ENCODE data around the gene MISP. TPM values are rescaled to one million over a fixed set of nuclear protein-coding genes. Genes with fewer than 3 reads are reported as not detected.

The MISP gene
- polyA plus RNA-seq, 2 donors: 0.08 to 0.11 TPM

- Histone ChIP-seq H3K27ac (ENCODE audit: low read depth in 2 of 2, low read length in 1 of 2) (no peak overlapping the region), H3K4me3 (ENCODE audit: low read depth in 1 of 2, low read length in 2 of 2) (no peak overlapping the region), H3K4me1 (ENCODE audit: control insufficient read depth in 2 of 2, insufficient read depth in 2 of 2, low read length in 1 of 2) (peaks cover 6 to 16% of the 10 kb centered on the region in 2 donors), H3K27me3 (ENCODE audit: control insufficient read depth in 1 of 2, insufficient read depth in 2 of 2, low read length in 2 of 2) (no peaks in the 10 kb centered on the region), H3K36me3 (ENCODE audit: control insufficient read depth in 2 of 2, insufficient read depth in 2 of 2, low read length in 1 of 2) (peaks cover 22 to 74% of the 10 kb centered on the region in 2 donors), H3K9me3 (ENCODE audit: control insufficient read depth in 2 of 2, insufficient read depth in 1 of 2, low read depth in 1 of 2, low read length in 1 of 2) (no peaks in the 10 kb centered on the region)
- WGBS, 2 donors: 76 to 83% methylated on average over 34 of the region's 34 CpGs
Observed at GRCh38 chr19:806815-807421, 56.0 kb downstream of the MISP start.

GRCh38 chr19:807627-808422 lies 56.9 kb downstream of the MISP start:
- Histone ChIP-seq H3K4me1 (ENCODE audit: control insufficient read depth in 2 of 2, insufficient read depth in 2 of 2, low read length in 1 of 2) (peaks cover 0 to 9% of the 10 kb centered on the region in 2 donors), H3K27ac (ENCODE audit: low read depth in 2 of 2, low read length in 1 of 2) (no peak overlapping the region), H3K4me3 (ENCODE audit: low read depth in 1 of 2, low read length in 2 of 2) (no peak overlapping the region), H3K36me3 (ENCODE audit: control insufficient read depth in 2 of 2, insufficient read depth in 2 of 2, low read length in 1 of 2) (peaks cover 22 to 77% of the 10 kb centered on the region in 2 donors), H3K27me3 (ENCODE audit: control insufficient read depth in 1 of 2, insufficient read depth in 2 of 2, low read length in 2 of 2) (no peaks in the 10 kb centered on the region), H3K9me3 (ENCODE audit: control insufficient read depth in 2 of 2, insufficient read depth in 1 of 2, low read depth in 1 of 2, low read length in 1 of 2) (no peaks in the 10 kb centered on the region)
- 90% methylated on average over 44 of the region's 44 CpGs for WGBS, 2 donors

- Histone ChIP-seq H3K4me1 (ENCODE audit: control insufficient read depth in 2 of 2, insufficient read depth in 2 of 2, low read length in 1 of 2) (peaks cover 0 to 4% of the 10 kb centered on the region in 2 donors), H3K36me3 (ENCODE audit: control insufficient read depth in 2 of 2, insufficient read depth in 2 of 2, low read length in 1 of 2) (peaks cover 21 to 79% of the 10 kb centered on the region in 2 donors)
- WGBS, 2 donors: 90 to 93% methylated on average over 21 to 26 of the region's 26 CpGs
Observed at GRCh38 chr19:808423-808775, 57.5 kb downstream of the MISP start.

GRCh38 chr19:810077-810855 lies 59.4 kb downstream of the MISP start:
- peaks cover 0 to 2% of the 10 kb centered on the region in 2 donors for H3K9me3 ChIP-seq (ENCODE audit: control insufficient read depth in 2 of 2, insufficient read depth in 1 of 2, low read depth in 1 of 2, low read length in 1 of 2)
- WGBS, 2 donors: 83% methylated on average over 30 of the region's 30 CpGs
- peaks cover 0 to 4% of the 10 kb centered on the region in 2 donors for H3K4me1 ChIP-seq (ENCODE audit: control insufficient read depth in 2 of 2, insufficient read depth in 2 of 2, low read length in 1 of 2)
- no peak overlapping the region for H3K4me3 ChIP-seq (ENCODE audit: low read depth in 1 of 2, low read length in 2 of 2)
- no peak overlapping the region for H3K27ac ChIP-seq (ENCODE audit: low read depth in 2 of 2, low read length in 1 of 2)
- peaks cover 6 to 65% of the 10 kb centered on the region in 2 donors for H3K36me3 ChIP-seq (ENCODE audit: control insufficient read depth in 2 of 2, insufficient read depth in 2 of 2, low read length in 1 of 2)
- H3K27me3 ChIP-seq (ENCODE audit: control insufficient read depth in 1 of 2, insufficient read depth in 2 of 2, low read length in 2 of 2): no peaks in the 10 kb centered on the region

More at GRCh38 chr19:808423-808775, 57.5 kb downstream of the MISP start:
- no peaks in the 10 kb centered on the region for H3K9me3 ChIP-seq (ENCODE audit: control insufficient read depth in 2 of 2, insufficient read depth in 1 of 2, low read depth in 1 of 2, low read length in 1 of 2)
- H3K27me3 ChIP-seq (ENCODE audit: control insufficient read depth in 1 of 2, insufficient read depth in 2 of 2, low read length in 2 of 2): no peaks in the 10 kb centered on the region
- no peak overlapping the region for H3K27ac ChIP-seq (ENCODE audit: low read depth in 2 of 2, low read length in 1 of 2)
- H3K4me3 ChIP-seq (ENCODE audit: low read depth in 1 of 2, low read length in 2 of 2): no peak overlapping the region

- 81 to 86% methylated on average over 25 of the region's 25 CpGs for WGBS, 2 donors
- Histone ChIP-seq H3K36me3 (ENCODE audit: control insufficient read depth in 2 of 2, insufficient read depth in 2 of 2, low read length in 1 of 2) (peaks cover 3 to 58% of the 10 kb centered on the region in 2 donors), H3K4me3 (ENCODE audit: low read depth in 1 of 2, low read length in 2 of 2) (no peak overlapping the region)
Observed at GRCh38 chr19:810883-811489, 60.1 kb downstream of the MISP start.

GRCh38 chr19:811506-812048 lies 60.7 kb downstream of the MISP start:
- Histone ChIP-seq H3K4me3 (ENCODE audit: low read depth in 1 of 2, low read length in 2 of 2) (no peak overlapping the region), H3K36me3 (ENCODE audit: control insufficient read depth in 2 of 2, insufficient read depth in 2 of 2, low read length in 1 of 2) (peaks cover 3 to 52% of the 10 kb centered on the region in 2 donors)
- 90% methylated on average over 20 of the region's 20 CpGs for WGBS, 2 donors

More at GRCh38 chr19:810883-811489, 60.1 kb downstream of the MISP start:
- Histone ChIP-seq H3K9me3 (ENCODE audit: control insufficient read depth in 2 of 2, insufficient read depth in 1 of 2, low read depth in 1 of 2, low read length in 1 of 2) (peaks cover 0 to 2% of the 10 kb centered on the region in 2 donors), H3K4me1 (ENCODE audit: control insufficient read depth in 2 of 2, insufficient read depth in 2 of 2, low read length in 1 of 2) (no peaks in the 10 kb centered on the region), H3K27ac (ENCODE audit: low read depth in 2 of 2, low read length in 1 of 2) (no peak overlapping the region), H3K27me3 (ENCODE audit: control insufficient read depth in 1 of 2, insufficient read depth in 2 of 2, low read length in 2 of 2) (no peaks in the 10 kb centered on the region)

GRCh38 chr19:812049-812746 lies 61.3 kb downstream of the MISP start:
- H3K9me3 ChIP-seq (ENCODE audit: control insufficient read depth in 2 of 2, insufficient read depth in 1 of 2, low read depth in 1 of 2, low read length in 1 of 2): peaks cover 0 to 2% of the 10 kb centered on the region in 2 donors
- peaks cover 3 to 45% of the 10 kb centered on the region in 2 donors for H3K36me3 ChIP-seq (ENCODE audit: control insufficient read depth in 2 of 2, insufficient read depth in 2 of 2, low read length in 1 of 2)
- 91 to 92% methylated on average over 74 to 80 of the region's 80 CpGs for WGBS, 2 donors
- H3K4me3 ChIP-seq (ENCODE audit: low read depth in 1 of 2, low read length in 2 of 2): no peak overlapping the region
- no peaks in the 10 kb centered on the region for H3K4me1 ChIP-seq (ENCODE audit: control insufficient read depth in 2 of 2, insufficient read depth in 2 of 2, low read length in 1 of 2)
- no peak overlapping the region for H3K27ac ChIP-seq (ENCODE audit: low read depth in 2 of 2, low read length in 1 of 2)
- no peaks in the 10 kb centered on the region for H3K27me3 ChIP-seq (ENCODE audit: control insufficient read depth in 1 of 2, insufficient read depth in 2 of 2, low read length in 2 of 2)

More at GRCh38 chr19:811506-812048, 60.7 kb downstream of the MISP start:
- no peaks in the 10 kb centered on the region for H3K27me3 ChIP-seq (ENCODE audit: control insufficient read depth in 1 of 2, insufficient read depth in 2 of 2, low read length in 2 of 2)
- no peaks in the 10 kb centered on the region for H3K4me1 ChIP-seq (ENCODE audit: control insufficient read depth in 2 of 2, insufficient read depth in 2 of 2, low read length in 1 of 2)
- H3K27ac ChIP-seq (ENCODE audit: low read depth in 2 of 2, low read length in 1 of 2): no peak overlapping the region
- peaks cover 0 to 2% of the 10 kb centered on the region in 2 donors for H3K9me3 ChIP-seq (ENCODE audit: control insufficient read depth in 2 of 2, insufficient read depth in 1 of 2, low read depth in 1 of 2, low read length in 1 of 2)

GRCh38 chr19:812747-813218 lies 61.9 kb downstream of the MISP start:
- Histone ChIP-seq H3K9me3 (ENCODE audit: control insufficient read depth in 2 of 2, insufficient read depth in 1 of 2, low read depth in 1 of 2, low read length in 1 of 2) (peaks cover 0 to 2% of the 10 kb centered on the region in 2 donors), H3K36me3 (ENCODE audit: control insufficient read depth in 2 of 2, insufficient read depth in 2 of 2, low read length in 1 of 2) (peaks cover 3 to 41% of the 10 kb centered on the region in 2 donors), H3K4me1 (ENCODE audit: control insufficient read depth in 2 of 2, insufficient read depth in 2 of 2, low read length in 1 of 2) (no peaks in the 10 kb centered on the region), H3K27me3 (ENCODE audit: control insufficient read depth in 1 of 2, insufficient read depth in 2 of 2, low read length in 2 of 2) (no peaks in the 10 kb centered on the region), H3K4me3 (ENCODE audit: low read depth in 1 of 2, low read length in 2 of 2) (no peak overlapping the region), H3K27ac (ENCODE audit: low read depth in 2 of 2, low read length in 1 of 2) (no peak overlapping the region)
- 95% methylated on average over 67 to 72 of the region's 72 CpGs for WGBS, 2 donors
